ENCODE measurements around the gene RXFP2.

The RXFP2 gene

DNA sequence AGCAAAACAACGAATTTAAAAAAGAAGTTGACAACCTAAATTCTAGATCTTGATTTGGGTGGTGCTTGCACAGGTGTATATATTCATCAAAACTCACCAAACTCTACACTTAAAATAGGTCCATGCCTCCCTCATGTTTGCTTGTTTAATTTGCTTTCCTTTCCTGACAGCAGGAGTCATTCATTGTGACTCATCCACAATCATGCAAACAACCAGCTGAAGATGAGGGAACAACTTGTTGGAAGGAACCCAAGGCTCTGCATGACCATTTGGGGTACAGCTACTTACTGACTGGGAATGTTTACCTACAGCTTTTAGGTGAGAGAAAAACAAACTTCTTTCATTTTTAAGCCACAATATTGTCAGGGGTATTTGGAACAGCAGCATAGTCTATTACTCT, 96.6 kb downstream of the RXFP2 start:
- no peak for DNase-seq

DNA sequence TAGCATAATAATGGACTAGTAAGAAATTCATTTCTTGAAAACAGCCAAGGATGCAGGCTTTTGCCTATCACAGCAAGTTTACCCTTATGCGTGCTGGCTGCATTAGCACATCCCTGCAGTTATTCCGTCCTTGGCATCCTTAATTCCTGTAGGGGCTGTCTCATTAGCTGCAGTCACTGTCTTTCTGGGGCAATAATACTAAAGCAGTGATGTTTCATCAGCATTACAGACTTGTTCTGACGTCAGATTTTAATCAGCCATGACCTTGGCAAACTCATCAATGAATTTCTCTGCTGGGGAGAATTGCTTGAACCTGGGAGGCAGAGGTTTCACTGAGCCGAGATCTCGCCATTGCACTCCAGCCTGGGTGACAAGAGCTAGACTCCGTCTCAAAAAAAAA, 103.7 kb downstream of the RXFP2 start:
- no peak for DNase-seq

DNA sequence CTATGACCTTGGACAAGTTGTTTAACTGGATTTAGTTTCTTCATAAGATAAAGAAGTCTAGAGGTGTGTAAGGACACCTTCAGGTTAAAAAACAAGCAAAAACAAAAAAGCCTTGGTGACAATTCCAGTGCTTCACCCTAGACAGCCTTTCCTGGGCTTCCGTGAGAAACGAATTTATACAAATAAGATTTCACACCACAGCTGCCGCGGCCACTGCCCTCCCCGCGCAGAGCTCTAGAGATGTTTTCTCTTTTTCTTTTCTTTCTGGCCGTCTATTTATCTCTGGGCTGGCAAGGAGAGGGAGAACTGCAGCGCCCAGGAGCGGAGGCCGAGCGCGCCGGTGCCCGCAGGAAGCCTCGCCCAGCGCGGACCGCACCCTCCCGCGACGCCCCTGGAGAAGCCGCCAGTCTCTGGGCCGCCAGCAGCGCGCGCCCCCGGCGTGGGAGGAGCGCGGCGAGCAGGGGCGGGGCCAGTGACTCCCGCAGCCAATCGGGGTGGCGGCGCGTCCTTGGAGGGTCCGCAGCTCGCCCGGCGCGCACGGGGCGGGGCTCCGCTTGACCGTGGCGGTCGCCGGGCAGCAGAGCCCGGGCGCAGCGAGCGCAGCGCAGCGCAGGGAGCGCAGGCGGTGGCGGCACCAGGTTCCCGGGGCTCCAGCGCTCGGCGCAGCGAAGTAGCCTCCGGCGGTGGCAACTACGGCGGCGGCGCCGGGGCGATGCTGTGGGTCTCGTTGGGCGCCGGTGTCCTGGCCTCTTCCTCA, 107.0 kb downstream of the RXFP2 start:
- no peak for DNase-seq

DNA sequence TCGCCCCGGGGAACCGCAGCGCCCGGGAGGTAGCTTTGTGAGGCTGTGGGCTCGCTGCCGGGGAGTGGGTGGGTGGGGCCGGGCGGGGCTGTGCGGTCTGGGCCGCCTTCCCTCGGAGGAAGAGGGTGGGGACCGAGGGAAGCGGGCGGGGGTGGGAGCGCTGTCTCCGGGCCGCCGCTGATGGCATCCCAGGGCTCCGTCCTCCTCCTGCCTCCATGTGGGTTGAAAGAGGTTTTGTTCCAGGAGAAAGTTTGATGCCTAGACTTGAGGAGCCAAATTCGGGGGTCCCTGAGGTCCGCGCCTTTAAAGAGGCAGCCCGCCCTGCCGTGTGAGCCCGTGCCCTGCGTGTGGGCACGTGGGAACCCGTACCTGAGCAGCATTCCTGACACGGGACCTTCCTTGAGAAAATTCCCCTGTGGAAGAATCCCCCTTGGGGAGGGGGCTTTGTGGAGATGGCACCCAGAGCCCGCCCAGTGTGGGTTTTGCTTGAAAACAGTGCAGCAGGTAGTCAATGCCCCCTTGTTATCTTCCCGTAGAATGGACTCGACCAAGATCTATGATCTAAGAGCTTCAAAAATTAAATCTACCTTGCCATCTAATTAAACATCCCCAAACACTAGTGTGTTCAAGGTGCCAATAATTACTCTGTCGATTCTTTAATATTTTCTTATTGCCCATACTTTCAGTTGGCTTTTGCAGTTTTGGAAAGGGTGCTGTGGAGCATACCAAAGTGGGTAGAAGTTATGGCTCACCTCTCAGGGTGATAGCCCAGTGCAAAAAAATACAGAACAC, 107.8 kb downstream of the RXFP2 start:
- no peak for DNase-seq

DNA sequence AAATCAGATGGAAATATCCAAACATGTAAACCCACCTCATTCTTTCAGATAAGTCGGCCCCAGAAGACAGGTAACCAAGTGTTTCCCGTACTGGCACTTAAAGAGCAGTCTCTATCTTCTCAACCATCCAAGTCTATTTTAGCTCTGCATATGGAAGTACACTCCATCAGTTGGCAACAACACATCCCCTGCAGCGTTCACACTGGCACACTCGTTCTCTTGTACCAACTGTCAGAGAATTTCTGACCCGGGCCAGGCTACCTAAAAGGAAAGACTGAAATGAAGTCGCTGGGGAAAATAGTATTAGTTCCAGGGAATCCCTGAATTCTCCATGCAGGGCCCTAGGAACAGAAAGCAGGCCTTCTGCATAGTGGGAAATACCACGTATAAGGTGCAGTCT, 109.3 kb downstream of the RXFP2 start:
- DNase-seq = no peak

DNA sequence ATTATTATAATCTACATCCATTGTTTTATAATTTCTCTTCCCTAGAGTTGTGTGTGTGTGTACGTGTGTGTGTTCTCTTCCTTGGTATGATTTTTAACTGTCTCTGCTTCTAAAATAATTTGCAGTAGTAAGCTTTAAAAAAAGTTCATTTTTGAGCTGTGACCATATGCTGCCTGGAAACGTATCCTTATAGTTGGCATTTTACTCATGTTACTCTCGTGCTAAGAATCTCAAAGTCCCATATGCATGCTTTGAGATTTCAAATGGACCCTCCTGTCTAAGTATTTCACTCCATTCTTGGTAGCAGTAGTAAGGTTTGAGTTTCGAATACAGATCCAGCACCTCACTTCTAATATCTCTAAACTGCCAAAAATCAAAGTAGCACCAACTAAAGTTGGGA, 109.9 kb downstream of the RXFP2 start:
- DNase-seq = no peak

DNA sequence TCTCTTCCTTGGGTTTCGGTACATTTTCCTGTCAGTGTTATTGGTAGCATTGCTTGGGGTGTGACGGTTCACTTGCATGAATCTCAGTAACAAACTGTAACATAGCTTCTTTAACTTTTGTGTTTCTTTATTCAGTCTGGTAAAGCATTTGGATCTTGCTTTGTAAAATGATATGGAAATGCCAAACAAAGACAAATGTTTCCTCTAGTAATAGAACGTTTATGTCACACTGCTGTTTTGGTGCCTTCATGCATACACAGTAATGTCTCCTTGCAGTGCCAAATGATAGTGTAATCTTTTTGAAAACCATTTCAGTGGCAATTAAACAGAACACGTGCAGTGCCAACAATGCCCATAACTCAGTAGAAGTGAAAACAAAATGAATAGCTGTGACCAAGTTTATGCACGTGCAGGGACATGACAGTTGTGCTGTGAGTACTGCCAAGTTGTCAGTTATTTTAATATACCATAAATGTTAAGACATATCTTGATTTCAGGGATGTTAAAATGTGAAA, 110.8 kb downstream of the RXFP2 start:
- DNase-seq = no peak

DNA sequence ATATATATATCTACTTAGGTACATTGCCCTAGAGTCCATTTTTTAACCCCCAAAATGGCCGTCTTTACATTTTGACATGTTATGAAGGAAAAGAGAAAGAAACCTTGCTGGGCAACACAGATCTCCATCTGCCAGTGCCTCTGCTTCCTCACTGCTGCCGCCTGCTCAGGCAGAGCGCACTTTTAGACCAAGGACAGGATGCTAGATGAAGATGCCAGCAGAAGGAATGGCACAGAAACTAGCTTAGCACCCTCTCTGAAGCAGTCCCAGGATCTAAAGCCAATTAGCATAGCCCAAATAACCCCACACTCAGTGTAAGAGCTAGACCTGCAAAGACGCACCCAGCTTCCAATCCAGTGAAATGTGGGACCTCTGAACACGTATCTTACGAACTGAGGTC, 111.9 kb downstream of the RXFP2 start:
- DNase-seq = no peak
